Stomach smooth muscle (tissue), 2 donors: ENCODE data around the gene TP73.
A peak's percentile ranks its signal among the peaks of the same experiment; 100 is the strongest.

Experiments used
- H3K27ac ChIP-seq: one replicate; pipeline ENCODE4 v1.7.0; 2013; ENCODE audit warnings: mild to moderate bottlenecking, low read length, inconsistent platforms
- H3K27me3 ChIP-seq, 2 donors: one replicate each; pipeline ENCODE4 v1.7.0; 2013; ENCODE audit warnings: low read length in 2 of 2; ENCODE audit not compliant: insufficient read depth in 2 of 2, control insufficient read depth in 1 of 2
- H3K36me3 ChIP-seq, 2 donors: one replicate each; pipeline ENCODE4 v1.7.0; 2013; ENCODE audit warnings: low read length in 2 of 2; ENCODE audit not compliant: control insufficient read depth in 2 of 2, insufficient read depth in 2 of 2
- H3K4me1 ChIP-seq: one replicate; pipeline ENCODE4 v1.7.0; 2013; ENCODE audit warnings: low read length; ENCODE audit not compliant: control insufficient read depth, insufficient read depth
- H3K4me3 ChIP-seq, 2 donors: one replicate each; pipeline ENCODE4 v1.7.0; 2013; ENCODE audit warnings: low read length in 2 of 2
- H3K9ac ChIP-seq, 2 donors: one replicate each; pipeline ENCODE4 v1.7.0; 2013; ENCODE audit warnings: low read length in 2 of 2, mild to moderate bottlenecking in 1 of 2
- H3K9me3 ChIP-seq, 2 donors: one replicate each; pipeline ENCODE4 v1.7.0; 2013; ENCODE audit warnings: low read length in 2 of 2; ENCODE audit not compliant: control insufficient read depth in 2 of 2
- donor health status: healthy.
- donor health status: Pancreatic carcinoma.

TP73 gene

GRCh38 chr1:3609769-3610526 is 42.4 kb upstream of the TP73 start:
- peaks cover 18% of the 10 kb centered on the region for H3K4me1 ChIP-seq
- no peak overlapping the region for H3K9ac ChIP-seq
- H3K4me3 ChIP-seq: no peak overlapping the region
- H3K9me3 ChIP-seq: no peaks in the 10 kb centered on the region
- no peaks in the 10 kb centered on the region for H3K36me3 ChIP-seq
- peaks cover 43 to 50% of the 10 kb centered on the region in 2 donors for H3K27me3 ChIP-seq
- no peak overlapping the region for H3K27ac ChIP-seq

- Histone ChIP-seq H3K4me3 (peak overlapping the region in 1 of 2 donors; percentile 58), H3K9ac (no peak overlapping the region), H3K4me1 (peaks cover 18% of the 10 kb centered on the region), H3K36me3 (no peaks in the 10 kb centered on the region), H3K9me3 (no peaks in the 10 kb centered on the region), H3K27me3 (peaks cover 41 to 52% of the 10 kb centered on the region in 2 donors), H3K27ac (no peak overlapping the region)
These were observed 41.7 kb upstream of the TP73 start for GRCh38 chr1:3610527-3611169.

DNA sequence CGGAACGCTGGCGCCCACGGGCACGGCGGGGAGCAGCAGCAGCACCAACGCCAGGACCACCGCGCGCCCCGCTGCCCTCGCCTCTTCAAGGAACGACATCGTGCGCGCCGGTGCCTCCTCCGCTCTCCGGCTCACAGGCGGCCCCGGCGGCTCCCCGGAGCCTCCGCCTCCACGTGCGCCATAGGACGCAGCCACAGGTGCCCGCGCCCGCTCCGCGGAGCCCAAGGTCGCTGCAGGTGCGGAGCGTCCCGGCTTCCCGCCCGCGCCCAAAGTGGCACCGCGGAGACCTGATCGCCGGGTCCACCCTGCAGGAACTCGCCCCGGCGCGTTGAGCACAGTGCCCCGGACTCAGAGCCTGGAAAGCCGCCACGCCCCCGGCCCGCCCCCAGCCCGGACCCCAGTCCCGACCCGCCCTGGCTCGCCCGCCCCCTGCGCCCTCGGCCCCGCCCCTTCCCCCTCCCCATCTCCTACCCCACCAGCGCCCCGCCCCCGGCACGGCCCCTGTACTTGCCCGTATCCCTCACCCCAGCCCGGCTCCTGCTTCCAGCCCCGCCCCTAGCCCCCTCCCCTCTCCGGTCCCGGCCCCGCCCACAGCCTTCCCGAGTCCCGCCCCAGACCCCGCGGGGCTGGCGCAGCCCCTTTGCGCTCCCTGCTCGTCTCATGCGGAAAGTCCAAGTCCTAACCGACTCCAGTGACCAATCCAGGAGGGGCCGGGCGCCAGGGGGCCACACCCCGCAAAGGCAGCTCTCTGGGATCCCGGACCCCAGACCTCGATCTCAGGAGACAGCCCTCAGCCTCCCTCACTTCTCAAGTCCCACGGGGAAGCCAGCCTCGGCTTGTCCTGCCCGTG is 40.9 kb upstream of the TP73 start, which contains the start of gene MEGF6:
Gene MEGF6 (minus strand): TSS at position 339 of the 850 bp plus-strand sequence. CDS start 240 bp downstream, at position 99.
- Histone ChIP-seq H3K9me3 (no peaks in the 10 kb centered on the region), H3K4me1 (peaks cover 18% of the 10 kb centered on the region), H3K36me3 (no peaks in the 10 kb centered on the region), H3K27ac (no peak within 1 kb of the TSS), H3K27me3 (peaks cover 42 to 50% of the 10 kb centered on the region in 2 donors), H3K9ac (no peak within 1 kb of the TSS), H3K4me3 (peak within 1 kb of the TSS in 1 of 2 donors; percentile 58)

GRCh38 chr1:3612123-3612522 is 40.2 kb upstream of the TP73 start:
- Histone ChIP-seq H3K27ac (no peak overlapping the region), H3K4me1 (peaks cover 18% of the 10 kb centered on the region), H3K9ac (no peak overlapping the region), H3K4me3 (peak overlapping the region in 1 of 2 donors; percentile 52), H3K36me3 (no peaks in the 10 kb centered on the region), H3K27me3 (peaks cover 41 to 43% of the 10 kb centered on the region in 2 donors), H3K9me3 (no peaks in the 10 kb centered on the region)

GRCh38 chr1:3614755-3615742 is 37.3 kb upstream of the TP73 start:
- Histone ChIP-seq H3K9me3 (no peaks in the 10 kb centered on the region), H3K27ac (no peak overlapping the region), H3K27me3 (peaks cover 21 to 22% of the 10 kb centered on the region in 2 donors), H3K4me3 (no peak overlapping the region), H3K4me1 (peaks cover 25% of the 10 kb centered on the region), H3K36me3 (no peaks in the 10 kb centered on the region), H3K9ac (no peak overlapping the region)

DNA sequence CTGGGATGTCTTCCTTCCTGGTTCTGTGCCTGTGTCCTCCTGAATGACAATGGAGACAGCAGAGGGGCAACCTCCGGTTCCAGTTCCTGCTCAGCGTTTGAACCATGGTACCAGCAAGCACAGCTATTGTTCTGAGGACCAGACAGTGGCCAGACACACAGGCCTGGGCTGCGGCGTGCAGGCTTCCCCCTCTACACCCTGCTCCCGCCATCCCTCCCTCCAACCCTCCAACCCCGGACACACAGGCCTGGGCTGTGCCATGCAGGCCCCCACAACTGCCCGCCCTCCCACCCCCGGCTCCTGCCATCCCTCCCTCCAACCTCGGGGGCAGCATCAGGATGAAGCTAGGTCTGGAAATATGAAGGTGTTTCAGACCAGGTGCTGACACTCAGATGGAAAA is 35.5 kb upstream of the TP73 start:
- Histone ChIP-seq H3K36me3 (no peaks in the 10 kb centered on the region), H3K27me3 (peaks cover 7 to 12% of the 10 kb centered on the region in 2 donors), H3K9ac (no peak overlapping the region), H3K27ac (no peak overlapping the region), H3K4me3 (no peak overlapping the region), H3K4me1 (peaks cover 15% of the 10 kb centered on the region), H3K9me3 (no peaks in the 10 kb centered on the region)

DNA sequence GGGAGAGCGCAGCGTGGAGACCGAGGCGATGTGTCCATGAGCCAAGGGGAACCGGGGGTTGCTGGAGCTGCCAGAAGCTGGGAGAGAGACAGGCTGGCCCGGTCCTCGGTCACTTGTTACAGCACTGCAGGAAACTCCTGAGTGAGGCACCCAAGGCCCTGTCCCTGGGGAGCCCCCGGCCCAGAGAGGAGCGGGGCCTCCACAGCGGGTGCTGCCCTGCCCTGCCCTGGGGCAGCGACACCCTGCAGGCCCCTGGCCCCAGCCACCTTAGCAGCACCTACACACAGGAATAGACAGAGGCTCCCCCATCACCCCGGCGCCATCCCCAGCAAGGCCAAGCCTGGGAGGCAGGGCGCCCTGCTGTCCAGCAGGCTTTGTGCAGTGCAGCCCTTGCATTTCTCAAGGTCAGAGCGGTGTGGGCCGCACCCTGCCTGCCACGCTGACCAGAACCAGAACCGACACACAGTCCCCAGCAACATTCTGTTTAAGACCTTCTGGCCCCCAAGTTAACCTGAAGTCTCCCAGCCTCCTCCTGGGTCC is 34.4 kb upstream of the TP73 start:
- H3K9me3 ChIP-seq: no peaks in the 10 kb centered on the region
- H3K9ac ChIP-seq: no peak overlapping the region
- H3K4me1 ChIP-seq: peaks cover 17% of the 10 kb centered on the region
- H3K4me3 ChIP-seq: no peak overlapping the region
- H3K36me3 ChIP-seq: peaks cover 0 to 2% of the 10 kb centered on the region in 2 donors
- peaks cover 2 to 6% of the 10 kb centered on the region in 2 donors for H3K27me3 ChIP-seq
- H3K27ac ChIP-seq: no peak overlapping the region

DNA sequence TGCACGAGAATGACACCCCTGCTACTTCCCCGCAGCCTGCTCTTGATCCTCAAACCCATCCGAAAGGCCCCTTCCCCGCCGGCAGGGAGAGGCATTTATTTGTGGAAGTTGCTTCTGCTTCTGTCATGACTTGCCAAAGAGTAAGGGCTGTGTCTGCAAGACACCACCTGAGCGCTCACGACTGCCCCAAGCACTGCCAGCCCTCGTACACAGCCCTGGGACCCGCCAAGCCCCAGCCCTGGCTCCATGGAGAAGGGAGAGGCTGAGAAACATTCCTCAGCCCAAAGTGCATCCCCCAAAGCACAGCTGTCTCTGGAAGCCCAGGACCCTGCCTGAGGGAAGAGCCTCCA is 33.8 kb upstream of the TP73 start:
- peaks cover 0 to 2% of the 10 kb centered on the region in 2 donors for H3K36me3 ChIP-seq
- H3K27ac ChIP-seq: no peak overlapping the region
- H3K4me1 ChIP-seq: peaks cover 23% of the 10 kb centered on the region
- H3K4me3 ChIP-seq: no peak overlapping the region
- H3K27me3 ChIP-seq: peaks cover 2 to 5% of the 10 kb centered on the region in 2 donors
- no peaks in the 10 kb centered on the region for H3K9me3 ChIP-seq
- peak overlapping the region in 1 of 2 donors; percentile 36 for H3K9ac ChIP-seq

GRCh38 chr1:3618881-3619671 is 33.2 kb upstream of the TP73 start:
- H3K9me3 ChIP-seq: no peaks in the 10 kb centered on the region
- H3K4me1 ChIP-seq: peaks cover 29% of the 10 kb centered on the region
- H3K27ac ChIP-seq: no peak overlapping the region
- H3K9ac ChIP-seq: peak overlapping the region in 1 of 2 donors; percentile 36
- H3K27me3 ChIP-seq: peaks cover 2 to 5% of the 10 kb centered on the region in 2 donors
- peaks cover 0 to 2% of the 10 kb centered on the region in 2 donors for H3K36me3 ChIP-seq
- H3K4me3 ChIP-seq: no peak overlapping the region
